ENCODE data around the gene HIGD2B.
"Not testable (repeated sequence)": the region's sequence is repeated elsewhere in the genome, so short reads cannot be mapped to it uniquely, and the experiment has no call there.

DNA sequence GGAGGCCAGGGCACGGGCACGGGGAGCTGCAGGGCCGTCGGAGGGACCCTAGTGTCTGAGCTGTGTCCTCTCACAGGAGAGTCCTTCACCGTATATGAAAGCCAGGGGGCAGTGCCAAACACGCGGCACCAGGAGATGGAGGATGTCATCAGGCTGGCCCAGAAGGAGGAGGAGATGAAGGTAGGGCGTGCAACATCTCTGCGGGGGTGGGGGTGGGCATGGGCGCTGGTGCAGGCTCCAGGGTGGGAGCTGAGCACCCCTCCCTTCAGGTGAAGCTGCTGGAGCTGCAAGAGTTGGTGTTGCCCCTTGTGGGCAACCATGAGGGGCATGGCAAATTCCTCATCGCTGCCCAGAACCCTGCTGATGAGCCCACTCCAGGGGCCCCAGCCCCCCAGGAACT lies 20.3 kb downstream of the HIGD2B start:
- TF ChIP-seq, protein P1, sequence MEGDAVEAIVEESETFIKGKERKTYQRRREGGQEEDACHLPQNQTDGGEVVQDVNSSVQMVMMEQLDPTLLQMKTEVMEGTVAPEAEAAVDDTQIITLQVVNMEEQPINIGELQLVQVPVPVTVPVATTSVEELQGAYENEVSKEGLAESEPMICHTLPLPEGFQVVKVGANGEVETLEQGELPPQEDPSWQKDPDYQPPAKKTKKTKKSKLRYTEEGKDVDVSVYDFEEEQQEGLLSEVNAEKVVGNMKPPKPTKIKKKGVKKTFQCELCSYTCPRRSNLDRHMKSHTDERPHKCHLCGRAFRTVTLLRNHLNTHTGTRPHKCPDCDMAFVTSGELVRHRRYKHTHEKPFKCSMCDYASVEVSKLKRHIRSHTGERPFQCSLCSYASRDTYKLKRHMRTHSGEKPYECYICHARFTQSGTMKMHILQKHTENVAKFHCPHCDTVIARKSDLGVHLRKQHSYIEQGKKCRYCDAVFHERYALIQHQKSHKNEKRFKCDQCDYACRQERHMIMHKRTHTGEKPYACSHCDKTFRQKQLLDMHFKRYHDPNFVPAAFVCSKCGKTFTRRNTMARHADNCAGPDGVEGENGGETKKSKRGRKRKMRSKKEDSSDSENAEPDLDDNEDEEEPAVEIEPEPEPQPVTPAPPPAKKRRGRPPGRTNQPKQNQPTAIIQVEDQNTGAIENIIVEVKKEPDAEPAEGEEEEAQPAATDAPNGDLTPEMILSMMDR (conservative IDR thresholded peaks at IDR 0.05; ENCODE audit: low read depth, low read length): not testable (repeated sequence)
- TF ChIP-seq EZH2 (IDR thresholded peaks at IDR 0.05; ENCODE audit: low read length, unreplicated experiment): not testable (repeated sequence)
